ENCODE results near the gene FICD. TPM values are rescaled to one million over a fixed set of nuclear protein-coding genes. Genes with fewer than 3 reads are reported as not detected.
"Not testable (repeated sequence)": the region's sequence is repeated elsewhere in the genome, so short reads cannot be mapped to it uniquely, and the experiment has no call there.

Gene FICD
- total and polyA plus RNA-seq, 11 donors = 1.4 to 6.6 (median 3.5) TPM

- Histone ChIP-seq H3K4me1 (no peaks in the 10 kb centered on the region), H3K27me3 (peaks cover 0 to 27% (median 6%) of the 10 kb centered on the region in 9 donors), H3K9me3 (peaks cover 0 to 17% (median 1%) of the 10 kb centered on the region in 12 donors), H3K4me3 (no peak overlapping the region), H3K36me3 (no peaks in the 10 kb centered on the region), H3K27ac (no peak overlapping the region)
- DNase-seq = no peak
- TF ChIP-seq, protein P1, sequence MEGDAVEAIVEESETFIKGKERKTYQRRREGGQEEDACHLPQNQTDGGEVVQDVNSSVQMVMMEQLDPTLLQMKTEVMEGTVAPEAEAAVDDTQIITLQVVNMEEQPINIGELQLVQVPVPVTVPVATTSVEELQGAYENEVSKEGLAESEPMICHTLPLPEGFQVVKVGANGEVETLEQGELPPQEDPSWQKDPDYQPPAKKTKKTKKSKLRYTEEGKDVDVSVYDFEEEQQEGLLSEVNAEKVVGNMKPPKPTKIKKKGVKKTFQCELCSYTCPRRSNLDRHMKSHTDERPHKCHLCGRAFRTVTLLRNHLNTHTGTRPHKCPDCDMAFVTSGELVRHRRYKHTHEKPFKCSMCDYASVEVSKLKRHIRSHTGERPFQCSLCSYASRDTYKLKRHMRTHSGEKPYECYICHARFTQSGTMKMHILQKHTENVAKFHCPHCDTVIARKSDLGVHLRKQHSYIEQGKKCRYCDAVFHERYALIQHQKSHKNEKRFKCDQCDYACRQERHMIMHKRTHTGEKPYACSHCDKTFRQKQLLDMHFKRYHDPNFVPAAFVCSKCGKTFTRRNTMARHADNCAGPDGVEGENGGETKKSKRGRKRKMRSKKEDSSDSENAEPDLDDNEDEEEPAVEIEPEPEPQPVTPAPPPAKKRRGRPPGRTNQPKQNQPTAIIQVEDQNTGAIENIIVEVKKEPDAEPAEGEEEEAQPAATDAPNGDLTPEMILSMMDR (IDR thresholded peaks at IDR 0.05) = no peak
- no peak for TF ChIP-seq POLR2A (IDR thresholded peaks at IDR 0.05)
- 63 to 69% (median 66%) methylated on average over 6 of the region's 6 CpGs for WGBS, 4 donors
- ATAC-seq = no peak
- intact Hi-C loops (cut with DNase I) = no loop called here
Measured at GRCh38 chr12:108483213-108484059, 31.6 kb upstream of the FICD start.

GRCh38 chr12:108484431-108484830 is 30.6 kb upstream of the FICD start:
- intact Hi-C loops (cut with DNase I) = no loop called here

GRCh38 chr12:108484845-108485244 is 30.2 kb upstream of the FICD start:
- 42 to 59% (median 57%) methylated on average over 2 of the region's 2 CpGs for WGBS, 4 donors
- Histone ChIP-seq H3K9me3 (peaks cover 0 to 17% (median 1%) of the 10 kb centered on the region in 12 donors), H3K36me3 (no peaks in the 10 kb centered on the region), H3K4me1 (no peaks in the 10 kb centered on the region), H3K4me3 (no peak overlapping the region), H3K27ac (no peak overlapping the region), H3K27me3 (peaks cover 0 to 19% (median 3%) of the 10 kb centered on the region in 9 donors)
- ATAC-seq = no peak
- intact Hi-C loops (cut with DNase I) = no loop called here
- TF ChIP-seq, protein P1 (IDR thresholded peaks at IDR 0.05) = no peak
- TF ChIP-seq POLR2A (IDR thresholded peaks at IDR 0.05) = no peak
- no peak for DNase-seq

More at GRCh38 chr12:108484431-108484830, 30.6 kb upstream of the FICD start:
- no peak for TF ChIP-seq POLR2A (IDR thresholded peaks at IDR 0.05)
- TF ChIP-seq, protein P1 (IDR thresholded peaks at IDR 0.05) = no peak
- Histone ChIP-seq H3K36me3 (no peaks in the 10 kb centered on the region), H3K27me3 (peaks cover 0 to 24% (median 6%) of the 10 kb centered on the region in 9 donors), H3K27ac (no peak overlapping the region), H3K4me3 (no peak overlapping the region), H3K4me1 (no peaks in the 10 kb centered on the region), H3K9me3 (peaks cover 0 to 17% (median 1%) of the 10 kb centered on the region in 12 donors)
- DNase-seq = no peak
- WGBS, 4 donors = 71 to 90% (median 79%) methylated on average over 2 of the region's 2 CpGs
- no peak for ATAC-seq

- ATAC-seq; H3K27ac ChIP-seq; H3K4me3 ChIP-seq; H3K36me3 ChIP-seq; intact Hi-C loops (cut with DNase I); H3K4me1 ChIP-seq; DNase-seq: not testable (repeated sequence)
- WGBS, 4 donors = 34 to 38% (median 35%) methylated on average over 7 of the region's 7 CpGs
- Histone ChIP-seq H3K9me3 (peaks cover 0 to 17% (median 1%) of the 10 kb centered on the region in 12 donors), H3K27me3 (peaks cover 0 to 14% (median 3%) of the 10 kb centered on the region in 9 donors)
Measured at GRCh38 chr12:108485371-108485770, 29.7 kb upstream of the FICD start.

- H3K27ac ChIP-seq; H3K4me1 ChIP-seq; ATAC-seq; H3K27me3 ChIP-seq; H3K36me3 ChIP-seq; H3K4me3 ChIP-seq; DNase-seq; intact Hi-C loops (cut with DNase I): not testable (repeated sequence)
- peaks cover 0 to 17% (median 1%) of the 10 kb centered on the region in 12 donors for H3K9me3 ChIP-seq
- WGBS, 4 donors = 79 to 94% (median 85%) methylated on average over 4 of the region's 4 CpGs
Measured at GRCh38 chr12:108487029-108487428, 28.0 kb upstream of the FICD start.
